Gastroesophageal sphincter (tissue), 4 donors: Measurements from ENCODE around the gene EFCAB13. TPM values are rescaled to one million over a fixed set of nuclear protein-coding genes. Genes with fewer than 3 reads are reported as not detected.
"Not testable (repeated sequence)": the region's sequence is repeated elsewhere in the genome, so short reads cannot be mapped to it uniquely, and the experiment has no call there.

Experiments
- ATAC-seq: fragments of 150-250 bp; one replicate; pipeline ENCODE4 v1.9.1; 2016; ENCODE audit warnings: mild to moderate bottlenecking, moderate library complexity
- H3K27ac ChIP-seq, 4 donors: fragments of 200-600 bp; sonication (generic) in 3 of 4; 1 replicate in 3 of 4; 2 replicates in 1 of 4; pipeline ENCODE4 v1.5.1; 2016 to 2019
- H3K27me3 ChIP-seq: fragments of 200-600 bp; sonication (generic); one replicate; pipeline ENCODE4 v1.5.1; 2019
- H3K36me3 ChIP-seq, 2 donors: fragments of 200-600 bp; sonication (generic); one replicate each; pipeline ENCODE4 v1.5.1; 2019; ENCODE audit warnings: control low read depth in 1 of 2
- H3K4me1 ChIP-seq, 3 donors: fragments of 200-600 bp; sonication (generic); 1 replicate in 2 of 3; 2 replicates in 1 of 3; pipeline ENCODE4 v1.5.1; 2016 to 2019; ENCODE audit warnings: control low read depth in 2 of 3
- H3K4me3 ChIP-seq, 2 donors: fragments of 200-600 bp; sonication (generic); one replicate each; pipeline ENCODE4 v1.5.1; 2019; ENCODE audit warnings: mild to moderate bottlenecking in 1 of 2, moderate library complexity in 1 of 2
- H3K9me3 ChIP-seq, 3 donors: fragments of 200-600 bp; sonication (generic); one replicate each; pipeline ENCODE4 v1.5.1; 2017 to 2019; ENCODE audit warnings: control low read depth in 2 of 3
- CTCF ChIP-seq, 4 experiments: fragments of 200-600 bp in 2 of 4; fragments of 450-650 bp in 2 of 4; sonication (generic) in 1 of 4; IDR thresholded peaks; one replicate each; pipeline ENCODE4 v1.5.1; 2017 to 2019; ENCODE audit warnings: antibody characterized with exemption in 4 of 4, mild to moderate bottlenecking in 2 of 4, moderate library complexity in 2 of 4
- EP300 ChIP-seq: sonication (generic); formaldehyde crosslinking; IDR thresholded peaks from one replicate; pipeline ENCODE4 v1.6.1; 2017; ENCODE audit warnings: antibody characterized with exemption, mild to moderate bottlenecking
- POLR2A ChIP-seq, 2 donors: fragments of 450-650 bp; IDR thresholded peaks; one replicate each; pipeline ENCODE4 v1.6.1; 2017; ENCODE audit warnings: antibody characterized with exemption in 2 of 2, mild to moderate bottlenecking in 2 of 2, moderate library complexity in 1 of 2
- POLR2AphosphoS5 ChIP-seq: sonication (generic); formaldehyde crosslinking; IDR thresholded peaks from one replicate; pipeline ENCODE4 v1.6.1; 2017; ENCODE audit warnings: antibody characterized with exemption
- WGBS, 2 donors: methylation state at CpG; one replicate each; pipeline ENCODE4 v1.1.5; 2018; ENCODE audit warnings: low coverage in 1 of 2; 5-methylcytosine and 5-hydroxymethylcytosine counted together
- total RNA-seq, 4 donors: library from RNA; depleted of rRNA; stranded (reverse); fragments of >200 nt; gene quantifications; one replicate each; pipeline ENCODE4 v1.1.0, GENCODE V29; 2016

The EFCAB13 gene
- total RNA-seq, 4 donors from 2014 or later: 7.0 to 14.5 (median 8.6) TPM

DNA sequence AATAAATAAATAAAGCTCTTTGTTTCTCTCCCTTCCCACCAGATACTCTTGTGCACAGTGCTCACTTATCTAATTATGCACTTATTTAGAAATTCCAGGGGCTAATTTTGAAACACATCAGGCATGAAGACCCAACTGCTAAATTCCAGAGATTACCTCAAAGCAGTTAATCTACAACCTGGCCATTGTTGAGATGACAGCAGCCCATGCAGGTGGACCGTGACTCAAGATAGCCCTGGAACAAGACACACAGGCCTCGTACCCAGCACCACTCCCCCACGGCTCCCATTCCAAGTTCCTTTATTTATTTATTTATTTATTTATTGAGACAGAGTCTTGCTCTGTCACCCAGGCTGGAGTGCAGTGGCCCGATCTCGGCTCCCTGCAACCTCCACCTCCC is 147.1 kb downstream of the EFCAB13 start:
- Histone ChIP-seq H3K9me3 (no peaks in the 10 kb centered on the region), H3K36me3 (peaks cover 0 to 74% of the 10 kb centered on the region in 2 donors), H3K4me3 (no peak overlapping the region), H3K27ac (no peak overlapping the region), H3K27me3 (no peaks in the 10 kb centered on the region), H3K4me1 (no peaks in the 10 kb centered on the region)
- WGBS, 2 donors: 95 to 98% methylated on average over 4 to 5 of the region's 5 CpGs
- TF ChIP-seq POLR2A (IDR thresholded peaks at IDR 0.05) (no peak), CTCF (IDR thresholded peaks at IDR 0.05) (no peak), POLR2AphosphoS5 (no peak), EP300 (no peak)
- no peak for ATAC-seq

DNA sequence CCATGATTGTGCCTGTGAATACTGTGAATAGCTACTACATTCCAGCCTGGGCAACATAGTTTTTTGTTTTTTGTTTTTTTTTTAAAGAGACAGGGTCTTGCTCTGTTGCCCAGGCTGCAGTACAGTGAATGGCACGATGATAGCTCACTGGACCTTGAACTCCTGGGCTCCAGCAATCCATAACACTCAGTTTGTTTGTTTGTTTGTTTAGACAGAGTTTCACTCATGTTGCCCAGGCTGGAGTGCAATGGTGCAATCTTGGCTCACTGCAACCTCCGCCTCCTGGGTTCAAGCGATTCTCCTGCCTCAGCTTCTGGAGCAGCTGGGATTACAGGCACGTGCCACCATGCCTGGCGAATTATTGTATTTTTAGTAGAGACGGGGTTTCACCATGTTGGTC is 148.3 kb downstream of the EFCAB13 start:
- peaks cover 0 to 81% of the 10 kb centered on the region in 2 donors for H3K36me3 ChIP-seq
- 100% methylated on average over 5 of the region's 6 CpGs; no CpG with 5 or more reads in 1 of the 2 donors for WGBS, 2 donors
- not testable (repeated sequence) for ATAC-seq

More for the DNA sequence above, 148.3 kb downstream of the EFCAB13 start:
- not testable (repeated sequence) for H3K9me3 ChIP-seq, H3K27ac ChIP-seq, H3K4me3 ChIP-seq, H3K4me1 ChIP-seq, H3K27me3 ChIP-seq

Other genes with a start within 250 kb of the EFCAB13 start
- 10 to 100 TPM; 40.4 to 71.4 (median 56.0) TPM for gene CDC27, start 134.7 kb upstream of the EFCAB13 start, total RNA-seq
- 1 to 10 TPM in 1 of 4 donors, not detected in 3; 4.8 TPM for gene MYL4, start 114.6 kb upstream of the EFCAB13 start, total RNA-seq
- gene ITGB3, start 70.1 kb upstream of the EFCAB13 start, total RNA-seq: 10 to 100 TPM; 22.1 to 58.7 (median 53.8) TPM
- gene NPEPPS, start 207.2 kb downstream of the EFCAB13 start, total RNA-seq: 100 to 1,000 TPM in 3 of 4 donors, 10 to 100 TPM in 1; 79.3 to 116 (median 110) TPM